ENCODE data around the gene MVB12B.

MVB12B gene

DNA sequence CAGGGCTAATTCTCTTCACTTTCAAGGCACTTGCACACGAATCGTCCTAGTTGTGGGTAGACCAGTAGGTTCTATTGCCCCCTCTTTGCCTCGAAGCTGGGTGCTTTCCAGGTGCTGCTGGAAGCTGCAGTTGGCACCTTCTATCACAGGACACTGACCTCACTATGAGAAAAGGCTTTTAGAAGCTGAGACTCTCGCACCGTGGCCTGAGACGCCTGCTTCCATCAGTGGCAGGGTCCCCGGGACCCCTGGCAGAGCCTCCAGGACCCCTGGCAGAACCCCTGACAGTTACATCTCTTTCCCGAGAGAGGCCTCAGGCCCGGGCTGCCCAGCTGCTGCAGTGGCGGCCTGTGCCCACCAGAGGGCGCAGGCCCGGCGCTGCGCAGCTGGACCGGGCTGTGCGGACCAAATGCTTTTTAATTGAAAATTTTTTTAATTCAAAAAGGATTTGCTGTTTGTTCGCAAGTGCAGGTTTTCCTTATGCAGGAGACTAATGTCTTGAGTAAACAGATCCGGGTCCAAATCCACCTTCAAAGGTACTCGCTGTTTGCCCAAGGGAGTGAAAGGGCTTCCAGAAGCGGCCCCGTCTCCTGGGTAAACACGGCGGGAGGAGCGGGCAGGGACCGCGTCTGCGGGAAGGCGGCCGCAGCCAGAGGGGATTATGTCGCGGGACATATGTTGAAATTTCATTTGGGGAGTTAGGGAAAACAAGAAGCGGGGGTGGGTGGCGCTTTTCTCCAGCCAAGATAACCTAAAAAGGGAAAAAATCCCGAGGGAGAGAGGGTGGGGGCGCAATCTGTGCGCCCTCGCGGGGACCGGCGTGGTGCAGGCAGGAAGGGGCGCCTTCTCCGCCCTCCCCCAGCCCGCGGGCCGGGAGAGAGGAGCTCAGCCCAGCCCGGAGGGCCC is 172.6 kb downstream of the MVB12B start:
- DNase-seq = peak; percentile 41

DNA sequence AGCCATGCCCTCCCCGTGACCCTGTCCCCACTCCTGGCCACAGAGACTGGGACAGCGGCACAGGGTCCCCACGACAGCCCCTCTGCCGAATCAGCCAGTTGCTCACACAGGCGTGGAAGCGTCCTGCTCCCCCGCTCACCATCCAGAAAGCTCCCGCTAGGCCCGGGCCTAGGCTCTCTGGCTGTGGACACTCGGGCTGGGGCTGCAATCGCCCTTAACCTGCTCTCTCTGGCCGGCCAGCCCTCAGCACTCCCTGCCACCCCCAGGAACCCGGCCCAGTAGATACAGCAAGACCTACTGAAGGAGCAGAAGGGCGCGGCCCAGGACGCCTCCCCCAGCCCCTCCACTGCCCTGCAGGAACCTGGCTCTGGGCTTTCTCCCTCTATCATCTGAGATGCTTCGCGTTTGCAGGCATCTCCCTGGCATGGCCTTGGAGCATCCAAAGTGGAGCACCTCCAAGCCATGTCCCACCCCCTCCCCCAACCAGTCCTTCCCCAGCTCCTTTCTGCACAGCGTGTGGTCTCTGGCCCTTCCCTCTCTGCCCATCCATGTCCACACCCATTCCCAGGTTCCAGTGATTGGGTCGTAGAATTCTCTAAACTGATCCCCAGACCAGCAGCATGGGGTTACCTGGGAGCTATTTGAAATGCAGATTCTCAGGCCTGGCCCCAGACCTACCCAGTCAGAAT is 173.4 kb downstream of the MVB12B start:
- DNase-seq = no peak

- peak; percentile 65 for DNase-seq
Measured at GRCh38 chr9:126500600-126501382, 174.2 kb downstream of the MVB12B start.

- DNase-seq = no peak
Measured at GRCh38 chr9:126501383-126502331, 175.0 kb downstream of the MVB12B start.

GRCh38 chr9:126502417-126503332 is 176.0 kb downstream of the MVB12B start:
- no peak for DNase-seq

DNA sequence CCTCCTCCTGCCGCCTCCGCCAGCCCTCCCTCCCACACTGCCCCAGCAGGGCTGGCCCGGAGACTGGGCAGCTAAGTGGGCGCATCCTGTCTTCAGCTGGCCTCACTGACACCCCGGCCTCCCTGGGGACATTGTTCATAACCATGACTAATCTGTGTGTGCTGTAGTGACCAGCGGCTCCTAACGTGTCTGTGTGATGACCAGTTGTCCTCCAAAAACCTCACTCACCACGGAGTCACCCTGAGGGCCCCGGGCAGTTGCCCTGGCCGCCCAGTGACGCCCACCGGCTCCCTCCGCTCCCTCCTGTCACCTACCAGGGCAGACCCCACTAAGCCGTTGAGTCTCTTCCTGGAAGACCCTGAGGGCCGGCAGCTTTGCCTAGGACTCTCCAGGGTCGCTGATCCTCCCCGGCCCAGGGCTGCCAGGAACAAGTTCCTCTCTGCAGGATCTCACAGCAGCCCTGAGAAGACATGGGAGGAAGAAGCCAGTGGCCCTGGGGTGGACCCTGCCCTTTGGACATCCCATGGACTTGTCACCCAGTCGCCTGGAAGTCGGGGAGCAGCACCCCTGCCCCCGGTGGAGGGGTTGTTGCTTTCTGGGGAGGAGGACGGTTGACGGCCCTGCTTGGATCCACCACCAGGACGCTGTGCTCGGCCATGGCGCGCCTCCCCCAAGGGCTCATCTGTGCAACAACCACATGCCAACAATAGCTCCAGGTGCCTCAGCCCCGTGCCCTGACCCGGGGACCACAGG is 176.9 kb downstream of the MVB12B start:
- peak; percentile 64 for DNase-seq

DNA sequence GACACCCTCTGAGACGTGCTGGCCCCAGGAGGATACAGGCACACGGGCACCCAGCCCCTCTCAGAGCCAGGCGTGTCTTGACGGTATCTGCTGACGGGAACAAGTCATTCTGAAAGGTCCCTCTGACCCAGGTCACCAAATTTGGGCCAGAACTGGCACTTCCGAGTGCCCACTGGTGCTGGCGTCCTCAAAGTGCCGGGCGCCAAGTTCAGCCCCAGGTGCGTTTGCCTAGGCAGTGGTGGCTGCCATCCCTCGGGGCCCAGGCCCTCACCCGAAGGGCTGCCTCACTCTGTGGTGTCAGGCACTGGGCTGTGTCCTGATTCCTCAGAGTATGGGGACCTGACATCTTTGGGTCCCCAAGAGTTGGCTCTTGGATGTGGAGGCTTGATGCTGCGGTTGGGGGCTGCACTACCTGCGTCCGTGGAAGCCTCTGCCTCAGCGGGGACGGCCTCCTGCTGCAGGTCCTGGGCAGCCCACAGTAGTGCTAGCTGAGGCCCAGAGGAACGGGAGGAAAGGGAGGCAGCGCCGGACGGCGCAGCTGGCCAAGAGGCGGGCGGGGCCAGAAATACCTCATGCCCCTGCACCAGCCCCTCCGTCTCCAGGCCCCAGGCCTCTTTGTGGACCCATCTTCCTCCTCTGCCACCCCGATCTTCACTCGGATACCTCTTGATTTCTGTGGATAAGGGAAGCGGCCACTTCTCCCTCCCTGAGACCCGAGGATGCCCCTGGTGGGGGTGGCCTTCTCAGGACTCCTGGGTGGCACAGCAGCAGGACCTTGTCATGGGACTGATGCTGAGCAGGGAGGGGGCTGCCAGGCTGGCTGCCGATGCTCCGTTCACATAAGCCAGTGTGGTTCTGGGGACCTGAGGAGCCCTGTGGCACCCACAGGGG is 177.7 kb downstream of the MVB12B start:
- DNase-seq = no peak

DNA sequence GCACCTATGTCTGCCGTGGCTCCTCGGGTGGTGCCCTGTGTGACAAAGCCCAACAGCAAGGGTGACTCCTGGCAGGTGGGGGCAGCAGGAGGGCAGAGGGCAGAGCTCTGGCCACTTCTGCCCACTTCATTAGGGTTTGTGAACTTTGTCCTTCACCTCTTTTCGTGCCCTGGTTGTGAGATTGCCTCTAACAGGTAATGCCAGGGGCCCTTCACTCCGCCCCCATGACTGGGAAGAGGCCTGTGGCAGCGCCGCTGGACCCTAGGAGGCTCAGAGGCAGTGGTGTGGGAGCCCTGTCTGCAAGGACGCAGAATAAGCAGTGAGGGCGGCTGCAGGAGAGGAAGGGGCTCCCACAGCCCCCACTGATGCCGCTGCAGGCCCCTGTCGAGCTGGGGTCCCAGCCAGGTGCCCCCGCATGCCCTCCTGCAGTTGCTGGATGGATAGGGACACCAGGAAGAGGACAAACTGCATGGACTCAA is 178.4 kb downstream of the MVB12B start:
- no peak for DNase-seq

GRCh38 chr9:126505697-126506346 is 179.2 kb downstream of the MVB12B start:
- no peak for DNase-seq

- DNase-seq = no peak
Measured at GRCh38 chr9:126506361-126507317, 180.0 kb downstream of the MVB12B start.

DNA sequence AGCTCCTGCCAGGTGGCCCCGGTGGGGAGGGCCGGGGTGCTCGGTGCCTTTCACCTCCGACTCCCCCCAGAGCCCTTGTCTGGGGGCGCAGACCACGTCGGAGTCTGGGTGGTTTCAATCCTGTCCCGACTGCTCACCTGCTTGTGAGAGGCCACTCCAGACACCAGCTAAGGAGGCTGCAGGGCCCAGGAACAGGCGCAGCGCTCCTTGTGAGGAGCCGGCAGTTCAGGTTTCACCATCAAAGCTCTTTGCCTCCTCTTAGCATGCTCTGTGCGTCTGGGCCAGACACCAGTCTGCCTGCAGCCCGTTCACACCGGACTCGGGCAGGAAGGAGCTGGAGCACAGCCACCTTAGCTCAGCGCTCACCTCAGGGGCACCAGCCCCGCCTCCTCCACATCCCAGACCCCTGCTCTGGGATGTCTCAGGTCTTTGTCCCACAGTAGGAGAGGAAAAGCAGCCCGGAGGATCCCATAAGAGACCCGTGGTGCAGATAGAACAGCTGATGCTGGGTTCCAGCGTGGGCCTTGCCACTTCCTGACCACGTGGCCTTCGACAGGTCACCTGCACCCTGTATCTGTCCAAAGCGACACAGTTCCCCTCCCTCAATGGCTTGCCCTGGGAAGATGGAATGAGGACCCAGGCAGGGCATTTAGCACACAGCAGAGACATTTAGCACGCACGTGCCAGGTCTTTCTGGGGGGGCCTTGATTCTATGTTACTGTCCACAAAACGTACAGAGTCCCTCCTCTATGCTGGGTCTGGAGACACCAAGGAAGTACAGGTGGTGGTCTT is 180.9 kb downstream of the MVB12B start:
- no peak for DNase-seq

GRCh38 chr9:126508171-126508591 is 181.6 kb downstream of the MVB12B start:
- no peak for DNase-seq

- no peak for DNase-seq
Measured at GRCh38 chr9:126508928-126509327, 182.3 kb downstream of the MVB12B start.

DNA sequence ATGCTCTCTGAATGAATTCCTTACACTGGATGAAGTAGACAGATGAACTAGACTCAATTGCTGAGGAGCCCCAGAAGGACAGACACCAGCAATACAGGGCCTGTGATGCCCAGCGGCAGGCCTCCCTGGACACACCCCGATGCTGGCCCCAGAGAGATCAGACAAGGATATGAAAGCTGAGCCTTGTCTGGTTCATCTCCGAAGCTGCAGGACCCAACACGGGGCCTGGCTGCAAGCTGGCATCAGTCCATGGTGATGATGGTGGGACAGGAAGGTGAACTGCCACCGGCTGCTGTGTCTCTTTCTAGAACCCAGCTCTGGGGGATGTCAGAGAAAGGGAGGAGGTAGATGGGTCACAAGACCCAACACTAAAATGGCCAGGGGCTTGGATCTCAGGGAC is 183.1 kb downstream of the MVB12B start:
- DNase-seq = no peak

DNA sequence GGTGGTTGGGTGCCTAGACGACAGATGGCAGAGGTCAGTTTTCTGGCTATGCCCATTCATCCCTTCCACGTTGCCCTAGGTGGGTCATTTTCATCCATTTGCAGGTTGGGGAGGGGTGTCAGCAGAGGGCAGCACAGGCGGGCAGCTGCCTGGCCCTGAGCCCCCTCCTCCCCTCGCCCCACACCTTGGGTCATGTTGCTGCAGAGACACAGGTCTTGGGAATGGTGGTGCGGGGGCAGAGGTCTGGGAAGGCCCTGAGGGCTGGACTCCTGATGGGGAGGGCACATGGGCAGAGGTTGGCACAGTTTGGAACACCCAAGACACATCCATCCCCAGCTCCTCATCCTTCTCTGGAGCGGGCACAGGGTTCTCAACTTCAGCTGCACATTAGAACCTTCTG is 183.9 kb downstream of the MVB12B start:
- DNase-seq = no peak

DNA sequence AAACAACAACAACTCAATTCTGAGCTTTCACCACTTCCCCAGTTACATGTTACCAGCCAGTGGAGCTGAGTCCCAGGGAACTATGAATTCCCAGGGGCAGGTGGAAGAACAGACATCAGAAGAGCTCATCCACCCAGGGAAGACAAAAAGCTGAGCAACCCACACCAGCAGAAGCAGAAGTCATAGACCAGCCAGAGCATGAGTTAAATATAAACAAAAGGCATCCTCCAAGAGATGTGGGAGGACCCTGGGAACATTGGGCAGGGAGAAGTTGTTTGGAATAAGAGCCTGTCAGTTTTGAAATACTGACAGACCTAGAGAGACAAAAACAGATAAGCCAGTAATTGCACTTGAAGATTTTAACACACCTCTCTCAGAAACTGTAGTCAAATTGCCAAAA is 184.8 kb downstream of the MVB12B start:
- DNase-seq = no peak
